ENCODE data around the gene VANGL2. TPM values are rescaled to one million over a fixed set of nuclear protein-coding genes. Genes with fewer than 3 reads are reported as not detected.

VANGL2 gene
- total and polyA plus RNA-seq, 9 of the 15 experiments (the other 6 are each of a cell fraction or from before 2014, with no cell fraction given) = 0.28 to 4.0 (median 0.98) TPM

DNA sequence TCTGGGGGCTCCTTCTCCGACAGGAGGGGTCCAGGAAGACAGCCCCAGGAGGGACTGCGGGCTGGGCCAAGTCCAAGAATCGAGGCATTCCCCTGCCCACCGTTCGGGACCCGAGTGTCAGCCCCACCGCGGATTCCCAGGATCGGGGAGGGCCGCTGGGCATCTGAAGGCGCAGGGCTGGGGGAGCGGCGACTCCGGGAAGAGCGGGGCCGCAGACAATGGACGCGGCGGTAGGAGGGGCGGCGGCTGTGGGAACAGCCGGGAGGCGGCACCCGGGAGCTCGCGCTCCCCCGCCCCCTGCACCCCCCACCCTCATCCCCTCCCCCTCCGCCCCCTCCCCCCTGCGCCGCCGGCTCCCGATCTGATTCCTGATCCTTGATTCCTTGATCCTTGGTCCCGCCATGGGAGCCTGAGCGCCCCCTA is at the start of gene VANGL2 (continued):
- TF ChIP-seq, protein P1, sequence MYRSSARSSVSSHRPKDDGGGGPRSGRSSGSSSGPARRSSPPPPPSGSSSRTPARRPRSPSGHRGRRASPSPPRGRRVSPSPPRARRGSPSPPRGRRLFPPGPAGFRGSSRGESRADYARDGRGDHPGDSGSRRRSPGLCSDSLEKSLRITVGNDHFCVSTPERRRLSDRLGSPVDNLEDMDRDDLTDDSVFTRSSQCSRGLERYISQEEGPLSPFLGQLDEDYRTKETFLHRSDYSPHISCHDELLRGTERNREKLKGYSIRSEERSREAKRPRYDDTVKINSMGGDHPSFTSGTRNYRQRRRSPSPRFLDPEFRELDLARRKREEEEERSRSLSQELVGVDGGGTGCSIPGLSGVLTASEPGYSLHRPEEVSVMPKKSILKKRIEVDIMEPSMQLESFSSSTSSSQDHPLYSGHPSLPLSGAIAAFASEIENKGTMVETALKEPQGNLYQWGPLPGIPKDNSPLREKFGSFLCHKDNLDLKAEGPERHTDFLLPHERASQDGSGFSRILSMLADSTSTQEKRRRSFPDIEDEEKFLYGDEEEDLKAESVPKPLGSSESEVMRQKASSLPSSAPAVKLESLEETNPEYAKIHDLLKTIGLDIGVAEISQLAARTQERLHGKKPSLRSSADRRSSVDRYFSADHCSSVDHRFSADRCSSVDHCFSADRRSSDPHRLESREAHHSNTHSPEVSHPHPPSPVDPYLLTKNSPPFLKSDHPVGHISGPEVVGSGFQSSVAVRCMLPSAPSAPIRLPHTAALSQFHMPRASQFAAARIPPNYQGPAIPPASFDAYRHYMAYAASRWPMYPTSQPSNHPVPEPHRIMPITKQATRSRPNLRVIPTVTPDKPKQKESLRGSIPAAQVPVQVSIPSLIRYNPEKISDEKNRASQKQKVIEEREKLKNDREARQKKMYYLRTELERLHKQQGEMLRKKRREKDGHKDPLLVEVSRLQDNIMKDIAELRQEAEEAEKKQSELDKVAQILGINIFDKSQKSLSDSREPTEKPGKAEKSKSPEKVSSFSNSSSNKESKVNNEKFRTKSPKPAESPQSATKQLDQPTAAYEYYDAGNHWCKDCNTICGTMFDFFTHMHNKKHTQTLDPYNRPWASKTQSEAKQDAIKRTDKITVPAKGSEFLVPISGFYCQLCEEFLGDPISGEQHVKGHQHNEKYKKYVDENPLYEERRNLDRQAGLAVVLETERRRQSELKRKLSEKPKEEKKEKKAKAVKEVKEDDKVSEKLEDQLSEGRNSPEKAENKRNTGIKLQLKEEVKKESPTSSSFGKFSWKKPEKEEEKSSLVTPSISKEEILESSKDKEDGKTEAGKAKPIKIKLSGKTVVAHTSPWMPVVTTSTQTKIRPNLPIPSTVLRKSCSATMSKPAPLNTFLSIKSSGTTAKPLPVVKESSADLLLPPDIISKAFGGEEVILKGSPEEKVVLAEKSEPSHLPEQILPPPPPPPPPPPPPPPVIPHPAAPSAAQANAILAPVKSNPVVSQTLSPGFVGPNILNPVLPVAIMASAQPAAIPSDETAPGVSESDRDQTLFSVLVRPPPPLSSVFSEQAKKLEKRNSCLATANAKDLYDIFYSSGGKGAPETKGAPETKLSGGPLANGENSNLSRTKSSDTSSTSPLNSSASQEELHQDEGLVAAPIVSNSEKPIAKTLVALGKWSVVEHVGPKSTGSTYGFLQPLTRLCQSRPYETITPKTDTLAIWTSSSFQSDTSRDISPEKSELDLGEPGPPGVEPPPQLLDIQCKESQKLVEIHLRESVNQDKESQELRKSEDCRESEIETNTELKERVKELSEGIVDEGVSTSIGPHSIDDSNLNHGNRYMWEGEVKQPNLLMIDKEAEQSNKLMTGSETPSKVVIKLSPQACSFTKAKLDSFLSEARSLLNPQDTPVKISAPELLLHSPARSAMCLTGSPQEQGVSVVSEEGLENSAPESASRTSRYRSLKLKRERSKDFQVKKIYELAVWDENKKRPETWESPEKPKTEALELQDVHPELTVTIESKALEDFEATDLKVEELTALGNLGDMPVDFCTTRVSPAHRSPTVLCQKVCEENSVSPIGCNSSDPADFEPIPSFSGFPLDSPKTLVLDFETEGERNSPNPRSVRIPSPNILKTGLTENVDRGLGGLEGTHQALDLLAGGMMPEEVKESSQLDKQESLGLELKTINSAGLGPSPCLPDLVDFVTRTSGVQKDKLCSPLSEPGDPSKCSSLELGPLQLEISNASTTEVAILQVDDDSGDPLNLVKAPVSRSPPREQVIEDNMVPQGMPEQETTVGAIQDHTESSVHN (IDR thresholded peaks at IDR 0.05; ENCODE audit: borderline replicate concordance in 1 of 2, low read depth in 1 of 2) = no peak
- peak; percentile 6; the same call in 1 of the 2 replicates for TF ChIP-seq ZBTB7A (IDR thresholded peaks at IDR 0.05; ENCODE audit: borderline replicate concordance, control insufficient read depth, low read depth, low read length)
- no peak for TF ChIP-seq TRIM24 (IDR thresholded peaks at IDR 0.05)
- TF ChIP-seq NONO (IDR thresholded peaks at IDR 0.05; ENCODE audit: low read depth in 2 of 2, low read length in 1 of 2) = 0 out of 4 replicates have a peak, but pooled peaks of 1 of the 2 experiments have one; percentile 36
- peak; percentile 94 for TF ChIP-seq VEZF1 (CRISPR knock-in tag; IDR thresholded peaks at IDR 0.05)
- TF ChIP-seq RB1 (IDR thresholded peaks at IDR 0.05; ENCODE audit: low read depth) = peak; percentile 55; the same call in 1 of the 2 replicates
- no peak for TF ChIP-seq ZNF696 (CRISPR knock-in tag; conservative IDR thresholded peaks at IDR 0.05)
- TF ChIP-seq CHCHD3 (CRISPR knock-in tag; IDR thresholded peaks at IDR 0.05) = no peak
- no peak for TF ChIP-seq GTF2A2 (tag; IDR thresholded peaks at IDR 0.05)
- TF ChIP-seq ZBTB33 (CRISPR knock-in tag; IDR thresholded peaks at IDR 0.05) = no peak
- peak; percentile 88; the same call in 1 of the 2 replicates for TF ChIP-seq XRCC5 (IDR thresholded peaks at IDR 0.05; ENCODE audit: low read depth, low read length)
- no peak for TF ChIP-seq ZNF431 (CRISPR knock-in tag; IDR thresholded peaks at IDR 0.05)
- TF ChIP-seq CHD1 (IDR thresholded peaks at IDR 0.05; ENCODE audit: low read length) = no peak
- TF ChIP-seq RBBP5 (IDR thresholded peaks at IDR 0.05; ENCODE audit: borderline replicate concordance, insufficient read depth, low read length, poor library complexity, severe bottlenecking) = peak; percentile 52
- no peak for TF ChIP-seq HDAC8 (tag; IDR thresholded peaks at IDR 0.05)
- peak; percentile 41 for TF ChIP-seq CCNT2 (IDR thresholded peaks at IDR 0.05; ENCODE audit: borderline replicate concordance, extremely low read depth, insufficient read length, low read depth, low read length)

All from K562 (cell line).